ENCODE measurements around the gene ATP6V1G1. TPM values are rescaled to one million over a fixed set of nuclear protein-coding genes. Genes with fewer than 3 reads are reported as not detected.
"Not testable (repeated sequence)": the region's sequence is repeated elsewhere in the genome, so short reads cannot be mapped to it uniquely, and the experiment has no call there.

The ATP6V1G1 gene
- total RNA-seq, 1 donor from 2014 or later: 227 TPM

DNA sequence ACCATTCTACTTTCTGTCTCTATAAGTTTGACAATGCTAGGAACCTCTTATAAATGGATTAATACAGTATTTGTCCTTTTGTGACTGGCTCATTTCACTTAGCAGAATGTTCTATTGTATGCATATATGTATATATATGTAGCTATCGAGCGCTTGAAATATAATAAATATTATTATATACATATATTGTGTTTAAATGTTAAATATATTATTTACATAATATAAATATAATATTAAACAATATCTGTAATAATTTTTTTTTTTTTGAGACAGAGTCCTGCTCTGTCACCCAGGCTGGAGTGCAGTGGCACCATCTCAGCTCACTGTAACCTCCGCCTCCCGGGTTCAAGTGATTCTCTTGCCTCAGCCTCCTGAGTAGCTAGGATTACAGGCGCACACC is 9.4 kb upstream of the ATP6V1G1 start:
- DNase-seq (ENCODE audit: low read depth): not testable (repeated sequence)

GRCh38 chr9:114580609-114581193 is 6.9 kb upstream of the ATP6V1G1 start:
- DNase-seq (ENCODE audit: low read depth): no peak

DNA sequence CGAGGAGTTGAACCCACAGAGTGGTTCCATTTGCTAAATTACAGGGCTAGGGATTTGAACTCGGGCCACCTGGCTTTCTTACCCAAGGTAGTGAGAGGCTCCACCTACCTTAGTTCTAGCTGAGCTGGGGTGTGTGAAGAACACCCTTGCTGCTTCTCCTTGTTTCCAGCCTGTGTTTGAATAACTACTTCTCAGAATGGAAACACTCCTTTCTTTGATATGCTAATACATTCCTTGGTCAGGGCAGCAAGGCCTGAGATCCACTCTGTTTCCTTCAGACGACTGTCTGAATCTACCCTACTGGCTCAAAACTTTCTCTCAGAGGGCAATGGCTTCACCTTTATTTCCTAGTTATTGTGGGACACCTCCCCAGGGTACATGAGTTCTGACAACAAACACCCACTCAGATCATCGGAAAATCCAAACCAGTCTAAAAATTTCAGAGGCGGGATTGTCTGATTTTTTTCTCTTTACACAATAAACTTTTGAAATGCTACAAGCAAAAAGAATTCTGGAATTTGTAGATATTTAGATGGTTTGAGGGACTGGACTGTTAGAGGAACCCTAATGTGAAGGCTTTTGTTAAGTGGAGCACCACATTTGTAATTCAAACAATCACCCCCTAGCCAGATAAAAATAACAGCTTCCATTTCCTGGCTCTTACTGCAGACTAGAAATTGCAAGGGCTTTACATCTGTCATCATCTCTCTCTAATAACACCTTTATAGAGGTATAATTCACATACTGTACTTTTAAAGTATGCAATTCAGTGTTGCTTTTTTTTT is 4.0 kb upstream of the ATP6V1G1 start:
- DNase-seq (ENCODE audit: low read depth): peak; percentile 56

- no peak for DNase-seq (ENCODE audit: low read depth)
Observed at GRCh38 chr9:114588210-114588609, 641 bp downstream of the ATP6V1G1 start.

DNA sequence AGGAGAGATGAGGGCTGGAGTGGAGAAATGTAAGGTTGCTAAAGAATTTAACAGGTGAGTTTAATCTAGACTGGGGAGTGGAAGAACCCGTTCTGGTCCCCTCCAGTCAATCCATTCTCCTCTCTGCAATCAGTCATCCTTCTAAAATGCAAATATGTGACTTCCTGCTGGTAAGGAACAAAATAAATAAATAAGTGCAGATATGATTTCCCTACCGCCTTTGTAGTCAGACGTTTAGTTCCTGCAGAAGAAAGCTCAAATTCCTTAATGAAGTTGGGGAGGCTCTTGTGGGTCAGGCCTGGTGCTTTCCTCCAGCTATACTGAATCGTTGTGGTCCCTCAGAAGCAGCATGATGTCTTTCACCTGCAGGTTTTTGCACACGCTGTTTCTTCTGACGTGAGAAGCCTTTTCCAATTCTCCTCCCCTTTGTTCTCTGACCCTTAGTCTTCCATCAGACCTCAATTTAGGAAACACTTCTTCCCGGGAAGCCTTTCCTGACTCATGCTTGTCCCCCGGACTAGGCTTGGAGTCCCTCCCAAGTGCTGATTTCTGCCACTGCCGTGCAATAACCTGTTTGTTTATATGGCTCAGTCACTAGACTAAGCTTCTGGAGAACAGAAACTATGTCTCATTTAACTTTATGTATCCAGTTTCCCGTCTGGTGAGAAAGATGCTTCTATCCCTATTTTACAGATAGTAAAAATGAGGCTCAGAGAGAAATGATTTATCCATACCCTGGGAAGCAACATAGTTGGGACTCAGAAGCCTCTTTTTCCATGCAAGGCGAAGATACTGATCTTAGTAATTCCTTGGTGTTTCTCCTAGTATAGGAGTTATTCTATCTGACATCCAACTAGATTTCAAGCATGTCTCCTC is 1.3 kb downstream of the ATP6V1G1 start:
- DNase-seq (ENCODE audit: low read depth): peak; percentile 64

DNA sequence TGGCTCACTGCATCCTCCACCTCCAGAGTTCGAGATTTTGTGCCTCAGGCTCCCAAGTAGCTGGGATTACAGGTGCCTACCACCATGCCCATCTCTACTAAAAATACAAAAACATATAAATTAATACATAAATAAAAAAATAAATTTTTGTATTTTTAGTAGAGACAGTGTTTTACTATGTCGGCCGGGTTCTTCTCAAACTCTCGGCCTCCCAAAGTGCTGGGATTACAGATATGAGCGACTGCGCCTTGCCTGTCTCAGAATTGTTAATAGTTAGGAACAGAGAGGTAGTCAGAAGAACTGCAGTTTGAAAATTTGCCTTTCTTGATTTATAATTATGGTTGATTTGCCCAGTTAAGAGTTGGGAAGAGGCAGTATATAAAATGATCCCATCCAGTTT is 2.8 kb downstream of the ATP6V1G1 start:
- no peak for DNase-seq (ENCODE audit: low read depth)

DNA sequence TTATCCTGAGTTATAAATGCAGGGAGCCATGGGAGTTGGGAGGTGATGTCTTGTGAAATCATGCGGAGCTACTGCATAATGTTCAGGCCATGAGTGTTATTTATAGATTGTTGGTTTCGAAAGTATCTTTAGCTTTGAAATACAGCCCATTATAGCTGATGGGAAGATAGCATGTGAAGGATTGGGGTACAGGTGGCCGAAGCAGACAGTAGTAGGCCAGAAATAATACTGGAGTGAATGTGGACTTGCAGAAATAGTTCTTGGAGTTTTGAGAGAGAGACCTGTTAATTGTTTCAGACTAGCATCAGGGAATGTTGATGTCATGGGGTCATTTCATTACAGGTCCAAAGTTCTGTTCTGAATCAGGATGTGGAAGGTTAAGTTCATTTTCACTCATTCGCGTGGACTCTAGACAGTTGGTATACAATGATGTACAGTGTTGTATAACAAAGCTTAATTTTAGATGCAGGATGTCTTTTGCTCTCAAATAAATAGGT is 3.8 kb downstream of the ATP6V1G1 start:
- peak; percentile 62 for DNase-seq (ENCODE audit: low read depth)

DNA sequence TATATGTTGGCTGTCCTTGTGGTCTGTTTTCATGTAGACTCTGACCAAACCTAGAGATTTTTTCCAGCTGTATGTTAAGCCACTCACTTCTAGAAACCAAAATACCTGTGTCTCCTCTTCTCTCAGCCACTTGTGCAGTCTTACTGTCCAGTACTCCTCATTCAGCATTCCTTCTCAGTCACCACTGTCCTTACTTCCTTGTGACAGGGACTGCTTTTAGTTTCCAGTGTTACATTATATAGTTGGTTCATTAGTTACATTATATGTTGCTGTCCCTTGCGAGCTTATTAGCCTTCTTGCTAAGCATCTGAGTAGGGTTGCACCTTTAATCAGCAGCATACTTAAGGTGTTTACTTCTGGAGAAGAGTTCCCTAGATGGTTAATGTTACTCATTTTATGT is 4.3 kb downstream of the ATP6V1G1 start:
- no peak for DNase-seq (ENCODE audit: low read depth)

GRCh38 chr9:114592356-114592755 is 4.8 kb downstream of the ATP6V1G1 start:
- DNase-seq (ENCODE audit: low read depth): no peak

GRCh38 chr9:114594136-114594535 is 6.6 kb downstream of the ATP6V1G1 start:
- no peak for DNase-seq (ENCODE audit: low read depth)

DNA sequence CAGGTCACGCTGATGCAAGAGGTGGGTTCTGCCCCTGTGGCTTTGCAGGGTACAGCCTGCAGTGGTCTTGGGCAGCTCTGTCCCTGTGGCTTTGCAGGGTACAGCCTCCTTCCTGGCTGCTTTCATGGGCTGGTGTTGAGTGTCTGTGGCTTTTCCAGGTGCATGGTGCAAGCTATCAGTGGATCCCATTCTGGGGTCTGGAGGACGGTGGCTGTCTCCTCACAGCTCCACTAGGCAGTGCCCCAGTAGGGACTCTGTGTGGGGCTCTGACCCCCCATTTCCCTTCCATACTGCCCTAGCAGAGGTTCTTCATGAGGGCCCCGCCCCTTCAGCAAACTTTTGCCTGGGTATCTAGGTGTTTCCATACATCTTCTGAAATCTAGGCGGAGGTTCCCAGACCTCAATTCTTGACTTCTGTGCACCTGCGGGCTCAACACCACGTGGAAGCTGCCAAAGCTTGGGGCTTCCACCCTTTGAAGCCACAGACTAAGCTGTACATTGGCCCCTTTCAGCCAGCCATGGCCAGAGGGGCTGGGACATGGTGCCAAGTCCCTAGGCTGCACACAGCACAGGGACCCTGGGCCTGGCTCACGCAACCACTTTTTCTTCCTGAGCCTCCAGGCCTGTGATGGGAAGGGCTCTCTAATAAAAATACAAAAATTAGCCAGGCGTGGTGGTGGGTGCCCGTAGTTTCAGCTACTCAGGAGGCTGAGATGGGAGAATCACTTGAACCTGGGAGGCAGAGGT is 13.1 kb downstream of the ATP6V1G1 start:
- not testable (repeated sequence) for DNase-seq (ENCODE audit: low read depth)

GRCh38 chr9:114601787-114602186 is 14.2 kb downstream of the ATP6V1G1 start:
- DNase-seq (ENCODE audit: low read depth): not testable (repeated sequence)

- no peak for DNase-seq (ENCODE audit: low read depth)
Observed at GRCh38 chr9:114602620-114603019, 15.1 kb downstream of the ATP6V1G1 start.

GRCh38 chr9:114603248-114603647 is 15.7 kb downstream of the ATP6V1G1 start:
- DNase-seq (ENCODE audit: low read depth): no peak

- no peak for DNase-seq (ENCODE audit: low read depth)
Observed at GRCh38 chr9:114604989-114605388, 17.4 kb downstream of the ATP6V1G1 start.

DNA sequence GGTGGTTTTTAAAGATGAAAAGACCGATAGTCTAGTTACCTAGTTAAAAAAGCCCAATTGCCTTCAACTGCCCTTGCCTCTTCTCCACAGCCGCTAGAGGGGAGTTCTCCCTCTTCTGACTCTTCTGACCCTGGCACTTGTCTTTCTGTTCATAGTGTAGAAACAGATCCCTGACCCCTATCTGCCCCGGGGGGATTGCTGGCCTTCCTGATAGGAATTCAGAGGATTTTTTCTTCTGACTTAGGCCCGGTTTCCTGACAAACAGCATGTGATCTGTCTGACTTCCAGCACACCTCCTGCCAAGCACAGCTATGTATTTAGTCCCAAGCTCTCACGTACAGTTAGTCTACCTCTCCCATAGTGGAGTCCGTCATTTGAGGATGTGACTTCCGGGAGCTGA is 18.5 kb downstream of the ATP6V1G1 start:
- DNase-seq (ENCODE audit: low read depth): no peak

- DNase-seq (ENCODE audit: low read depth): peak; percentile 87
Observed at GRCh38 chr9:114606597-114607207, 19.1 kb downstream of the ATP6V1G1 start.

GRCh38 chr9:114607671-114608524 is 20.3 kb downstream of the ATP6V1G1 start:
- no peak for DNase-seq (ENCODE audit: low read depth)

DNA sequence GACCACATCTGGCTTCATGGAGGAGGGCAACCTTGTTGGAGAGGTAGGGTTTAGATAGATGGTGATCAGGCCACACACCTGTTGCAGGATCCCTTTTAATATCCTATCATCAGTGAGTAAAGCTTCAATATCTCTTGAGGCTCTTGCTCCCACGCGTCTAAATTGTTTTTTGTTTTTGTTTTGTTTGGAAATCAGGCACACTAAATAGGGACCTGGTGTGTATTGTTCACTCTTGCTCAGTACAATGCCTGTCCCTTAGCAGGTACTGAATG is 20.9 kb downstream of the ATP6V1G1 start:
- no peak for DNase-seq (ENCODE audit: low read depth)

GRCh38 chr9:114611516-114612271 is 24.1 kb downstream of the ATP6V1G1 start:
- DNase-seq (ENCODE audit: low read depth): no peak
